ENCODE data around the gene MVB12A. TPM values are rescaled to one million over a fixed set of nuclear protein-coding genes. Genes with fewer than 3 reads are reported as not detected.

MVB12A gene
- total and polyA plus RNA-seq, 9 of the 15 experiments (the other 6 are each of a cell fraction or from before 2014, with no cell fraction given) = 1.2 to 46.2 (median 22.4) TPM

- peak; percentile 12; the same call in 1 of the 2 replicates for TF ChIP-seq ZNF431 (CRISPR knock-in tag; IDR thresholded peaks at IDR 0.05)
- TF ChIP-seq KDM2B (CRISPR knock-in tag; IDR thresholded peaks at IDR 0.05) = no peak
- TF ChIP-seq U2AF2 (optimal IDR thresholded peaks at IDR 0.05; ENCODE audit: low read depth, low read length) = no peak
- TF ChIP-seq, protein P1, sequence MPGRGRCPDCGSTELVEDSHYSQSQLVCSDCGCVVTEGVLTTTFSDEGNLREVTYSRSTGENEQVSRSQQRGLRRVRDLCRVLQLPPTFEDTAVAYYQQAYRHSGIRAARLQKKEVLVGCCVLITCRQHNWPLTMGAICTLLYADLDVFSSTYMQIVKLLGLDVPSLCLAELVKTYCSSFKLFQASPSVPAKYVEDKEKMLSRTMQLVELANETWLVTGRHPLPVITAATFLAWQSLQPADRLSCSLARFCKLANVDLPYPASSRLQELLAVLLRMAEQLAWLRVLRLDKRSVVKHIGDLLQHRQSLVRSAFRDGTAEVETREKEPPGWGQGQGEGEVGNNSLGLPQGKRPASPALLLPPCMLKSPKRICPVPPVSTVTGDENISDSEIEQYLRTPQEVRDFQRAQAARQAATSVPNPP (IDR thresholded peaks at IDR 0.05; ENCODE audit: borderline replicate concordance, insufficient read depth, insufficient read length) = no peak
- no peak for TF ChIP-seq ZNF584 (CRISPR knock-in tag; IDR thresholded peaks at IDR 0.05; ENCODE audit: low read depth)
- no peak for TF ChIP-seq CTCFL (IDR thresholded peaks at IDR 0.05; ENCODE audit: borderline replicate concordance, insufficient read depth, low read depth, low read length, poor library complexity, severe bottlenecking)
- TF ChIP-seq GABPB1 (CRISPR knock-in tag; IDR thresholded peaks at IDR 0.05) = peak; percentile 56; the same call in 1 of the 2 replicates
- peak; percentile 29 for TF ChIP-seq SMAD1 (IDR thresholded peaks at IDR 0.05; ENCODE audit: low read depth, low read length, partially characterized antibody)
- TF ChIP-seq CC2D1A (IDR thresholded peaks at IDR 0.05) = no peak
- TF ChIP-seq ZNF449 (CRISPR knock-in tag; IDR thresholded peaks at IDR 0.05) = no peak
- peak; percentile 30 for TF ChIP-seq TAF1 (IDR thresholded peaks at IDR 0.05; ENCODE audit: control insufficient read depth, extremely low read depth, insufficient read depth, low read length, severe bottlenecking)
- TF ChIP-seq ATF7 (IDR thresholded peaks at IDR 0.05) = peak; percentile 61
- no peak for TF ChIP-seq ZNF274 (IDR thresholded peaks at IDR 0.05; ENCODE audit: borderline replicate concordance, low read depth, low read length)
- peak; percentile 88 for TF ChIP-seq PML (IDR thresholded peaks at IDR 0.05; ENCODE audit: low read length)
- TF ChIP-seq CBX2 (IDR thresholded peaks at IDR 0.05; ENCODE audit: insufficient read depth, low read length, poor library complexity, severe bottlenecking) = no peak
- TF ChIP-seq, protein P2, sequence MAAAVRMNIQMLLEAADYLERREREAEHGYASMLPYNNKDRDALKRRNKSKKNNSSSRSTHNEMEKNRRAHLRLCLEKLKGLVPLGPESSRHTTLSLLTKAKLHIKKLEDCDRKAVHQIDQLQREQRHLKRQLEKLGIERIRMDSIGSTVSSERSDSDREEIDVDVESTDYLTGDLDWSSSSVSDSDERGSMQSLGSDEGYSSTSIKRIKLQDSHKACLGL (CRISPR knock-in tag; IDR thresholded peaks at IDR 0.05; ENCODE audit: borderline replicate concordance, poor library complexity, severe bottlenecking) = no peak
- peak; percentile 55; the same call in 1 of the 2 replicates for TF ChIP-seq SPI1 (IDR thresholded peaks at IDR 0.05; ENCODE audit: borderline replicate concordance, low read depth, low read length)
- TF ChIP-seq ELF2 (CRISPR knock-in tag; IDR thresholded peaks at IDR 0.05) = no peak; the same call in 1 of the 2 replicates
- no peak for TF ChIP-seq CBX8 (IDR thresholded peaks at IDR 0.05; ENCODE audit: borderline replicate concordance, extremely low read depth, low read depth, low read length, poor library complexity, severe bottlenecking)
- TF ChIP-seq MYBL2 (IDR thresholded peaks at IDR 0.05; ENCODE audit: low read depth) = no peak
- TF ChIP-seq MYBL2 (CRISPR knock-in tag; IDR thresholded peaks at IDR 0.05; ENCODE audit: borderline replicate concordance) = no peak
- TF ChIP-seq RFX1 (IDR thresholded peaks at IDR 0.05) = no peak
Observed at GRCh38 chr19:17405250-17406045, 14.4 kb upstream of the MVB12A start, which contains the start of gene BST2 (continued).
